ENCODE data around the gene NAPEPLD. TPM values are rescaled to one million over a fixed set of nuclear protein-coding genes. Genes with fewer than 3 reads are reported as not detected.

NAPEPLD gene
- total RNA-seq, 1 donor from 2014 or later, result 11.7 TPM

DNA sequence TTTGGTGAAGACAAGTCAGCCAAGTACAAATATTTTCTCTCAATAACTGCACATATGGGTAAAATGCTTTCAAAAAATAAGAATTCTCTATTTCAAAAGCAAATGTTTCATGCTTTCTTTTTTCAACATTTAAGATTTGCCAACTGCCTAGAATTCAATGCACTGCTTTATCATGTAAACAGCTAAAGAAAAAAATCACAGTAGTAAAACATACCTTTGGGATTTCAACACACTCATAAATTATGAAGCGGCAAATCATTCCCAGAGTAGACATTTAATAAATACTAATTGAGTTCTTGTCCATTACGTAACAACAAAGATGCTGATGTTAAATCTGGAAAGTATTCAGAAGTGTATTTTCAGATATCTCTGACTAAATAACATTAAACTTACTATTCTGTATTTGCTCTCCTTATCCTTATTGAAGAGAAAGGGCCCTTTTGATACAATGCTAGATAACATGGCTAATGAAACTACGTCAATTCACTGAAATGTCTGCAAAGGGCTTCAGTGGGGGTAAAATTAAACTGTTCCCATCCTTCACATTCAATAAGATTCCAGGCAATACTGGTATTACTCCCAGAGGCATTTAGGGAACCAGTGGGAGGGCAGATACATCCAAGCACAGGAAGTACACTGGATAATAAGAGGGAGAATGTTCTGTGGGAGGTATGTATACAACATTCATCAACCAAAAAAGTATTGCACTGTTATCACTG is 13.9 kb downstream of the NAPEPLD start:
- intact Hi-C loops (cut with micrococcal nuclease), result no loop called here
- Histone ChIP-seq H3K4me3 (no peak overlapping the region), H3K27me3 (ENCODE audit: low read depth) (no peaks in the 10 kb centered on the region), H3K36me3 (no peaks in the 10 kb centered on the region), H3K4me1 (peaks cover 19% of the 10 kb centered on the region), H3K27ac (replicated peaks) (no peak overlapping the region), H3K9me3 (replicated peaks) (no peaks in the 10 kb centered on the region)
- TF ChIP-seq CTCF (IDR thresholded peaks at IDR 0.05; ENCODE audit: borderline replicate concordance), result no peak
- no peak for DNase-seq

DNA sequence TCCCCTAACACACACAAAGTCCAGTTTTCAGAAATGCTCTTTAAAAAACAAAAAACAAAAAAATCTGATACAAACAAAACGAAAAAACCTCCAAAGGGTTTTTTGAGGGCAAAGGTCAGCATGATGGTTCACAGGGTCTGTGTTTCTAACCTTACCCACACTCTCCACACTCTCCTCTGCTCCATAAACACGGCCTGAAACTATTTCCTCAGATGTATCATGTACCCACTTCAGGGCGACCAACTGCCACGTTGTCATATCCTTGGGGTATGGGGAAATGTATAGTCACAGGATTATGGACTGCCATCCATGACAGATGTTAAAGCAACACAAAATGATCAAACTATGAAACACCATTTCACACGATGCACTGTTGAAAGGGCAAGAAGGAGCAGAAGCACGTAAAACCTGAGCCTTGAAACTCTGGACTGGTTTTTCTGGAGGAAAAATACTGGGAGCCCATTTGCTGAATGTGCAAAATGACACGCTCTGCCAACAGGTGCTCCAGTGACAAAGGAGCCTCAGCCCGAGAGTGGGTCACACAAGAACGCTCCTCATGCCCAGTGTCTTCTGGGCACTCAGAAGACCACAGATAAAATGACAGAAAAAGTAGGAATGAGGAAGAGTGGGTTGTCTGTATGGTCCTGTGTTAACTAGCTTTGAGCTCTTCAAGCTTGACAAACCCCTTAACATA is 15.8 kb downstream of the NAPEPLD start:
- peaks cover 6% of the 10 kb centered on the region for H3K36me3 ChIP-seq
- H3K9me3 ChIP-seq (replicated peaks), result no peaks in the 10 kb centered on the region
- no peaks in the 10 kb centered on the region for H3K27me3 ChIP-seq (ENCODE audit: low read depth)
- H3K4me3 ChIP-seq, result no peak overlapping the region
- no peak for TF ChIP-seq CTCF (IDR thresholded peaks at IDR 0.05; ENCODE audit: borderline replicate concordance)
- intact Hi-C loops (cut with micrococcal nuclease), result no loop called here
- no peak overlapping the region for H3K27ac ChIP-seq (replicated peaks)
- peaks cover 24% of the 10 kb centered on the region for H3K4me1 ChIP-seq
- no peak for DNase-seq

DNA sequence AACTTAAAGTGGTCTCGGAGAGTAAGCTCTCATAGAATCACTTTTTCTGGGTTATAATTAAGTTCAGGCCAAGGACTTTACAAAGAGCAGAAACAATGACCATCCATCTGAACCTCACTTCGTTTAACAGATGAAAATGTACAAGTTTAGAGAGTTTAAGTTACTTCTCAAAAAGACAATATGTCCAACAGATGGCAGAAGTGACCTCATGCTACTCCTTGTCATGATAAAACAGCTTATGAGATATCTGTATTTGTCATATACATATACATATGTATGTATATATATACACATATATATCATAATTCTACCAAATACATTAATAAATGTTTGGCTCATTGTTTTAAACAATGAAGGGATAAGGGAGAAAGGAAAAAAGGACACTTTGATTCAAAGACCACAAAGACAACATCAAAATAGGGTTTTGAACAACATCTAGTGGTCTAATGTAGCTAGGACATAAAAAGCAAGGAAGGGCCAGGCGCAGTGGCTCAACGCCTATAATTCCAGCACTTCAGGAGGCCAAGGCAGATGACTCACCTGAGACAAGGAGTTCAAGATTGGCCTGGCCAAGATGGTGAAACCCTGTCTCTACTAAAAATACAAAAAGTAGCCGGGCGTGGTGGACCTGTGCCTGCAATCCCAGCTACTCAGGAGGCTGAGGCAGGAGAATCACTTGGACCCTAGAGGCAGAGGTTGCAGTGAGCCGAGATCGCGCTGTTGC is 17.8 kb downstream of the NAPEPLD start:
- Histone ChIP-seq H3K4me1 (peaks cover 24% of the 10 kb centered on the region), H3K27ac (replicated peaks) (no peak overlapping the region), H3K9me3 (replicated peaks) (no peaks in the 10 kb centered on the region), H3K4me3 (no peak overlapping the region), H3K36me3 (peaks cover 20% of the 10 kb centered on the region), H3K27me3 (ENCODE audit: low read depth) (no peaks in the 10 kb centered on the region)
- intact Hi-C loops (cut with micrococcal nuclease), result no loop called here
- no peak for TF ChIP-seq CTCF (IDR thresholded peaks at IDR 0.05; ENCODE audit: borderline replicate concordance)
- DNase-seq, result no peak

DNA sequence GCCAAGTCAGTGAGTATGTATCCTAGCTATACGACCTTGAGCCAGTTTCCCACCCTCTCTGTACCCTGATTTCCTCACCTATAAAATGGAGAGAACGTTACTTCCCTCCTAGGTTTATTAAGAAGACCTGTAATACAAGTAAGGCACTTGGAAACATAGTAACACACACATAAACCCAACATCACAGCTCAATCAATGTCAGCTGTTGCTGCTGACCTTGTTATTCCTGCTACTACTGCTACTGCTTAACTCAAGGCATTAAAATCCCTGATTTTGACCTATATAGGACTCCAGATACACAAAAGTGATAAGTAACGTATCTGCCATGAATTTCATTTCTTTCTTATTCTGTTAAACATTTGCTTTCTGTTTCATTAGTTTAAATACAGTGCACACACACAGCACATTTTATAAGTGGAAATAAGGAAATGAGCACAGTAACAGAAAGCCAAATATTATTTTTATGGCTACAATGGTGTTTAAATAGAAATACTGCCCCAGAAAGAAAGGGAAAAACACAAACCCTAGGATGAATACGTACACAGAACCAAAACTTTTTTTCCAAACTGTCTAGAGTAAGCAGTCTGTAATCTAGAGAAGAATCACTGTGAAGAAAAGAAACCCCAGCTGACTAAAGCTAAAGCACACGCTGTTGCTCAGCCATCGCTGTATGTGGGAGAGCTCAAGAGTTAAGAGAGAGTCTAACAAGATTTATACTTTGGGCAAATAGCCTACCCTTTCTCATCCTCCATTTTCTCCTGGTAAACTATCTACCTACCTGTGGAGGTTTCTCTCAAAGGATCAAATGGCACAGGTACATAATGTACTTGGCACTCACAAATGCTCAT is 19.0 kb downstream of the NAPEPLD start:
- H3K27me3 ChIP-seq (ENCODE audit: low read depth), result no peaks in the 10 kb centered on the region
- DNase-seq, result no peak
- intact Hi-C loops (cut with micrococcal nuclease), result no loop called here
- H3K4me3 ChIP-seq, result no peak overlapping the region
- H3K4me1 ChIP-seq, result peaks cover 18% of the 10 kb centered on the region
- no peaks in the 10 kb centered on the region for H3K9me3 ChIP-seq (replicated peaks)
- H3K27ac ChIP-seq (replicated peaks), result no peak overlapping the region
- TF ChIP-seq CTCF (IDR thresholded peaks at IDR 0.05; ENCODE audit: borderline replicate concordance), result no peak
- peaks cover 30% of the 10 kb centered on the region for H3K36me3 ChIP-seq

- intact Hi-C loops (cut with micrococcal nuclease), result no loop called here
- no peaks in the 10 kb centered on the region for H3K9me3 ChIP-seq (replicated peaks)
- peaks cover 7% of the 10 kb centered on the region for H3K4me1 ChIP-seq
- DNase-seq, result no peak
- no peak overlapping the region for H3K27ac ChIP-seq (replicated peaks)
- H3K27me3 ChIP-seq (ENCODE audit: low read depth), result no peaks in the 10 kb centered on the region
- no peak overlapping the region for H3K4me3 ChIP-seq
- TF ChIP-seq CTCF (IDR thresholded peaks at IDR 0.05; ENCODE audit: borderline replicate concordance), result no peak
- peaks cover 43% of the 10 kb centered on the region for H3K36me3 ChIP-seq
Observed at GRCh38 chr7:103127006-103127405, 21.9 kb downstream of the NAPEPLD start.

All from left ventricle myocardium inferior (tissue), 1 donor.